G401 (cell line): ENCODE results near the gene RTL10. TPM values are rescaled to one million over a fixed set of nuclear protein-coding genes. Genes with fewer than 3 reads are reported as not detected.

Experiments
- total RNA-seq: library from RNA; depleted of rRNA; stranded (reverse); fragments of >200 nt; shearing (Covaris generic); gene quantifications from 2 replicates; pipeline ENCODE4 v1.2.3, GENCODE V29; 2014; rRNA removed

RTL10 gene
- total RNA-seq, 1 experiment from 2014 or later, result 11.0 TPM

Other genes starting within 250 kb of the RTL10 start
- gene SEPTIN5, start 140.4 kb downstream of the RTL10 start, total RNA-seq, result 8.3 and 21.4 TPM in 2 replicates
- gene GP1BB, start 131.3 kb downstream of the RTL10 start, total RNA-seq, result 3.2 and 4.7 TPM in 2 replicates
- 15.4 and 32.1 TPM in 2 replicates for gene TBX1, start 94.1 kb downstream of the RTL10 start, total RNA-seq
- gene GNB1L, start within 50 bp of the RTL10 start, total RNA-seq, result 20.4 TPM in 2 replicates
- 142 and 187 TPM in 2 replicates for gene COMT, start 86.9 kb upstream of the RTL10 start, total RNA-seq
- gene TXNRD2, start 86.9 kb upstream of the RTL10 start, total RNA-seq, result 86.5 and 96.6 TPM in 2 replicates
- gene ARVCF, start 161.9 kb upstream of the RTL10 start, total RNA-seq, result 13.8 and 14.9 TPM in 2 replicates
- gene TANGO2, start 166.2 kb upstream of the RTL10 start, total RNA-seq, result 13.2 and 19.0 TPM in 2 replicates
- 21.5 and 22.0 TPM in 2 replicates for gene DGCR8, start 225.4 kb upstream of the RTL10 start, total RNA-seq